H1 (cell line): Measurements from ENCODE around the gene BIVM. TPM values are rescaled to one million over a fixed set of nuclear protein-coding genes. Genes with fewer than 3 reads are reported as not detected.

Source experiments
- CEBPB ChIP-seq: IDR thresholded peaks from 2 replicates; pipeline ENCODE4 v1.6.1; 2012; ENCODE audit warnings: low read depth, low read length
- CHD2 ChIP-seq: IDR thresholded peaks from 2 replicates; pipeline ENCODE4 v1.6.1; 2012; ENCODE audit warnings: low read length, improper control_type of control experiment
- CHD7 ChIP-seq: fragments of 300-600 bp; sonication (generic); IDR thresholded peaks from 2 replicates; pipeline ENCODE4 v1.7.1; 2012; ENCODE audit warnings: low read length, moderate library complexity, mild to moderate bottlenecking, inconsistent platforms; ENCODE audit not compliant: insufficient replicate concordance
- CTCF ChIP-seq, 3 experiments: IDR thresholded peaks; 1 replicate in 2 of 3; 2 replicates in 1 of 3; pipeline versions ENCODE4 v1.5.1 to v1.6.1; 2011; ENCODE audit warnings: low read length in 3 of 3, mild to moderate bottlenecking in 3 of 3, inconsistent platforms in 2 of 3, low read depth in 1 of 3, moderate library complexity in 1 of 3; ENCODE audit not compliant: insufficient read depth in 1 of 3; ENCODE audit errors: control extremely low read depth in 1 of 3
- POLR2A ChIP-seq, 2 experiments: IDR thresholded peaks; 1 replicate in 1 of 2; 2 replicates in 1 of 2; pipeline ENCODE4 v1.6.1; 2011; ENCODE audit warnings: low read depth in 2 of 2, low read length in 2 of 2, mild to moderate bottlenecking in 2 of 2; ENCODE audit errors: control extremely low read depth in 1 of 2
- POU5F1 ChIP-seq: IDR thresholded peaks from 2 replicates; pipeline ENCODE4 v1.6.1; 2011; ENCODE audit warnings: low read depth, mild to moderate bottlenecking, low read length, moderate library complexity
- RNF2 ChIP-seq: fragments of 200-900, 300-1000 bp; sonication (generic); IDR thresholded peaks from 2 replicates; pipeline ENCODE4 v1.7.1; 2016; ENCODE audit warnings: borderline replicate concordance, low read depth, mild to moderate bottlenecking, antibody characterized with exemption, low read length; ENCODE audit not compliant: poor library complexity, severe bottlenecking; ENCODE audit errors: missing control alignments
- TAF1 ChIP-seq: IDR thresholded peaks from 2 replicates; pipeline ENCODE4 v1.6.1; 2011; ENCODE audit warnings: mild to moderate bottlenecking, low read depth, low read length
- polyA plus RNA-seq, 7 experiments: library from polyadenylated mRNA; depleted of rRNA in 3 of 7; stranded (reverse) in 5 of 7; unstranded in 2 of 7; fragments of >200 nt in 5 of 7; fragments of 200-250 nt in 2 of 7; gene quantifications; 1 replicate in 5 of 7; 2 replicates in 1 of 7; 4 replicates in 1 of 7; pipeline versions ENCODE4 v1.2.1 to v1.2.3, GENCODE V29; 2011 to 2013; ENCODE audit warnings: missing spikeins in 2 of 7, mixed read lengths in 2 of 7
- total RNA-seq: library from RNA; stranded (reverse); fragmentation: NEBNext Ultra II Directional; extraction: Animal tissue kit (Norgen Biotek cat#: 25700); gene quantifications from 2 replicates; pipeline ENCODE4 v1.2.1, GENCODE V29; 2021

The BIVM gene
- total and polyA plus RNA-seq, 2 of the 8 experiments (the other 6 are each of a cell fraction or from before 2014, with no cell fraction given), result 1.8 to 5.5 TPM

GRCh38 chr13:102777736-102778135 is 21.2 kb upstream of the BIVM start (continued):
- TF ChIP-seq CHD7 (no peak), CEBPB (no peak), CTCF (IDR thresholded peaks at IDR 0.05; ENCODE audit: control extremely low read depth in 1 of 3, insufficient read depth in 1 of 3, low read depth in 1 of 3, low read length in 3 of 3) (no peak), RNF2 (no peak), POU5F1 (no peak), TAF1 (no peak), POLR2A (IDR thresholded peaks at IDR 0.05; ENCODE audit: control extremely low read depth in 1 of 2, low read depth in 2 of 2, low read length in 2 of 2) (no peak), CHD2 (no peak)
